ENCODE results near the gene TAC4. TPM values are rescaled to one million over a fixed set of nuclear protein-coding genes. Genes with fewer than 3 reads are reported as not detected.

The TAC4 gene
- not detected in 2 replicates for total RNA-seq
- long read RNA-seq, partial matches to known transcripts: 0 of 1 reads
- long read RNA-seq, other reads (novel, unspliced or antisense): 1 of 1 reads

GRCh38 chr17:49848019-49848473 is at the start of gene TAC4:
TSS of gene TAC4 (minus strand) at chr17:49848069. CDS start at chr17:49848017, 52 bp downstream.
- DNase-seq (ENCODE audit: low read depth, low spot score): no peak
- Mint-ChIP-seq H3K27ac (ENCODE audit: unreplicated experiment) (no peak within 1 kb of the TSS), H3K4me1 (peaks cover 5% of the 10 kb centered on the region), H3K9me3 (no peaks in the 10 kb centered on the region), H3K27me3 (ENCODE audit: low read depth) (peaks cover 42% of the 10 kb centered on the region), H3K4me3 (no peak within 1 kb of the TSS), H3K36me3 (ENCODE audit: low read depth) (no peaks in the 10 kb centered on the region)
- no peak for TF ChIP-seq CTCF (conservative IDR thresholded peaks at IDR 0.05)

GRCh38 chr17:49896860-49897259 is 49.0 kb upstream of the TAC4 start:
- Mint-ChIP-seq H3K27me3 (ENCODE audit: low read depth) (peaks cover 84% of the 10 kb centered on the region), H3K4me3 (no peak overlapping the region), H3K36me3 (ENCODE audit: low read depth) (no peaks in the 10 kb centered on the region), H3K4me1 (no peaks in the 10 kb centered on the region), H3K9me3 (no peaks in the 10 kb centered on the region), H3K27ac (ENCODE audit: unreplicated experiment) (peak overlapping the region; percentile 50)
- no peak for DNase-seq (ENCODE audit: low read depth, low spot score)
- TF ChIP-seq CTCF (conservative IDR thresholded peaks at IDR 0.05): no peak

GRCh38 chr17:49896222-49896621 is 48.4 kb upstream of the TAC4 start:
- H3K27ac Mint-ChIP-seq (ENCODE audit: unreplicated experiment): no peak overlapping the region
- H3K9me3 Mint-ChIP-seq: no peaks in the 10 kb centered on the region
- no peaks in the 10 kb centered on the region for H3K4me1 Mint-ChIP-seq
- no peaks in the 10 kb centered on the region for H3K36me3 Mint-ChIP-seq (ENCODE audit: low read depth)
- DNase-seq (ENCODE audit: low read depth, low spot score): no peak
- no peak for TF ChIP-seq CTCF (conservative IDR thresholded peaks at IDR 0.05)
- H3K27me3 Mint-ChIP-seq (ENCODE audit: low read depth): peaks cover 82% of the 10 kb centered on the region
- no peak overlapping the region for H3K4me3 Mint-ChIP-seq

- DNase-seq (ENCODE audit: low read depth, low spot score): no peak
- Mint-ChIP-seq H3K9me3 (no peaks in the 10 kb centered on the region), H3K36me3 (ENCODE audit: low read depth) (no peaks in the 10 kb centered on the region), H3K4me3 (no peak overlapping the region), H3K27ac (ENCODE audit: unreplicated experiment) (no peak overlapping the region), H3K27me3 (ENCODE audit: low read depth) (peaks cover 79% of the 10 kb centered on the region), H3K4me1 (no peaks in the 10 kb centered on the region)
- TF ChIP-seq CTCF (conservative IDR thresholded peaks at IDR 0.05): no peak
Measured at GRCh38 chr17:49895812-49896211, 47.9 kb upstream of the TAC4 start.

GRCh38 chr17:49894761-49895160 is 46.9 kb upstream of the TAC4 start:
- Mint-ChIP-seq H3K4me3 (no peak overlapping the region), H3K27ac (ENCODE audit: unreplicated experiment) (peak overlapping the region; percentile 35), H3K9me3 (no peaks in the 10 kb centered on the region), H3K4me1 (no peaks in the 10 kb centered on the region), H3K27me3 (ENCODE audit: low read depth) (peaks cover 69% of the 10 kb centered on the region), H3K36me3 (ENCODE audit: low read depth) (no peaks in the 10 kb centered on the region)
- DNase-seq (ENCODE audit: low read depth, low spot score): no peak
- no peak for TF ChIP-seq CTCF (conservative IDR thresholded peaks at IDR 0.05)

Measured in neural crest cell (in vitro differentiated cells).